Ecto neural progenitor cell (in vitro differentiated cells): ENCODE results near the gene RHEB.

Source experiments
- DNase-seq: peaks from one replicate; pipeline ENCODE4 v3.0.0-alpha.2; 2018; ENCODE audit warnings: low spot score

Gene RHEB

GRCh38 chr7:151431768-151432311 lies 87.9 kb downstream of the RHEB start:
- no peak for DNase-seq

GRCh38 chr7:151431281-151431767 lies 88.4 kb downstream of the RHEB start:
- DNase-seq, result no peak

- no peak for DNase-seq
These were observed 89.1 kb downstream of the RHEB start for GRCh38 chr7:151430391-151431205.

- DNase-seq, result no peak
These were observed 89.9 kb downstream of the RHEB start for GRCh38 chr7:151429560-151430331.

- no peak for DNase-seq
These were observed 90.5 kb downstream of the RHEB start for GRCh38 chr7:151429237-151429559.

GRCh38 chr7:151428378-151429236 lies 91.1 kb downstream of the RHEB start:
- DNase-seq, result peak; percentile 77

- DNase-seq, result no peak
These were observed 91.9 kb downstream of the RHEB start for GRCh38 chr7:151427705-151428377.

- no peak for DNase-seq
These were observed 92.6 kb downstream of the RHEB start for GRCh38 chr7:151426904-151427704.

GRCh38 chr7:151426441-151426903 lies 93.2 kb downstream of the RHEB start:
- no peak for DNase-seq

- DNase-seq, result no peak
These were observed 93.8 kb downstream of the RHEB start for GRCh38 chr7:151425670-151426440.

- no peak for DNase-seq
These were observed 94.9 kb downstream of the RHEB start for GRCh38 chr7:151424799-151425198.

- no peak for DNase-seq
These were observed 95.8 kb downstream of the RHEB start for GRCh38 chr7:151423936-151424335.

GRCh38 chr7:151423226-151423625 lies 96.5 kb downstream of the RHEB start:
- DNase-seq, result no peak

- DNase-seq, result no peak
These were observed 97.5 kb downstream of the RHEB start for GRCh38 chr7:151422212-151422611.

- no peak for DNase-seq
These were observed 99.6 kb downstream of the RHEB start for GRCh38 chr7:151420144-151420543.

- no peak for DNase-seq
These were observed 102.8 kb downstream of the RHEB start for GRCh38 chr7:151416941-151417315.

GRCh38 chr7:151416112-151416940 lies 103.4 kb downstream of the RHEB start:
- no peak for DNase-seq
